ENCODE measurements around the gene UBE2U. TPM values are rescaled to one million over a fixed set of nuclear protein-coding genes. Genes with fewer than 3 reads are reported as not detected.
A peak's percentile ranks its signal among the peaks of the same experiment; 100 is the strongest.
"Not testable (repeated sequence)": the region's sequence is repeated elsewhere in the genome, so short reads cannot be mapped to it uniquely, and the experiment has no call there.

Gene UBE2U
- total and polyA plus RNA-seq, 12 donors = 1.2 to 3.6 (median 2.7) TPM; not detected in 6

- H3K4me1 ChIP-seq = peaks cover 0 to 21% (median 8%) of the 10 kb centered on the region in 9 donors
- intact Hi-C loops (cut with DNase I) = loop anchor here in 7 of 10 donors (5.0 to 10.0 kb wide), 10 partner anchors 473 to 691 kb away; partner anchors contain the start of gene ROR1 (in 2 of the 7)
- ATAC-seq (no peak), DNase-seq (no peak)
- H3K4me3 ChIP-seq = no peak overlapping the region
- whole genome bisulfite sequencing, 2 donors = 57 to 67% methylated on average over 5 of the region's 5 CpGs
- peaks cover 0 to 3% (median 0%) of the 10 kb centered on the region in 7 donors for H3K27me3 ChIP-seq
- no peaks in the 10 kb centered on the region for H3K36me3 ChIP-seq
- H3K9me3 ChIP-seq = peaks cover 0 to 3% (median 0%) of the 10 kb centered on the region in 11 donors
- TF ChIP-seq, protein P1, sequence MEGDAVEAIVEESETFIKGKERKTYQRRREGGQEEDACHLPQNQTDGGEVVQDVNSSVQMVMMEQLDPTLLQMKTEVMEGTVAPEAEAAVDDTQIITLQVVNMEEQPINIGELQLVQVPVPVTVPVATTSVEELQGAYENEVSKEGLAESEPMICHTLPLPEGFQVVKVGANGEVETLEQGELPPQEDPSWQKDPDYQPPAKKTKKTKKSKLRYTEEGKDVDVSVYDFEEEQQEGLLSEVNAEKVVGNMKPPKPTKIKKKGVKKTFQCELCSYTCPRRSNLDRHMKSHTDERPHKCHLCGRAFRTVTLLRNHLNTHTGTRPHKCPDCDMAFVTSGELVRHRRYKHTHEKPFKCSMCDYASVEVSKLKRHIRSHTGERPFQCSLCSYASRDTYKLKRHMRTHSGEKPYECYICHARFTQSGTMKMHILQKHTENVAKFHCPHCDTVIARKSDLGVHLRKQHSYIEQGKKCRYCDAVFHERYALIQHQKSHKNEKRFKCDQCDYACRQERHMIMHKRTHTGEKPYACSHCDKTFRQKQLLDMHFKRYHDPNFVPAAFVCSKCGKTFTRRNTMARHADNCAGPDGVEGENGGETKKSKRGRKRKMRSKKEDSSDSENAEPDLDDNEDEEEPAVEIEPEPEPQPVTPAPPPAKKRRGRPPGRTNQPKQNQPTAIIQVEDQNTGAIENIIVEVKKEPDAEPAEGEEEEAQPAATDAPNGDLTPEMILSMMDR (IDR thresholded peaks at IDR 0.05) = no peak
- H3K27ac ChIP-seq = no peak overlapping the region
Measured at GRCh38 chr1:64248065-64248464, 44.6 kb downstream of the UBE2U start.

- Histone ChIP-seq H3K4me1 (peaks cover 0 to 11% (median under 1%) of the 10 kb centered on the region in 9 donors), H3K9me3 (peaks cover 0 to 21% (median 0%) of the 10 kb centered on the region in 11 donors)
- intact Hi-C loops (cut with DNase I); H3K27ac ChIP-seq; H3K36me3 ChIP-seq; ATAC-seq; DNase-seq; H3K4me3 ChIP-seq; H3K27me3 ChIP-seq: not testable (repeated sequence)
- 95 to 98% methylated on average over 2 of the region's 2 CpGs for WGBS, 2 donors
Measured at GRCh38 chr1:64250472-64250871, 47.0 kb downstream of the UBE2U start.

GRCh38 chr1:64251971-64252370 lies 48.5 kb downstream of the UBE2U start:
- intact Hi-C loops (cut with DNase I) = no loop called here
- TF ChIP-seq, protein P1 (IDR thresholded peaks at IDR 0.05) = no peak
- Histone ChIP-seq H3K27me3 (no peaks in the 10 kb centered on the region), H3K27ac (no peak overlapping the region), H3K4me1 (no peaks in the 10 kb centered on the region), H3K9me3 (peaks cover 0 to 22% (median 0%) of the 10 kb centered on the region in 11 donors), H3K4me3 (no peak overlapping the region), H3K36me3 (no peaks in the 10 kb centered on the region)
- no peak for DNase-seq
- peak in 1 of 8 donors; percentile 13 for ATAC-seq
- WGBS, 2 donors = 65 to 76% methylated on average over 3 of the region's 3 CpGs

DNA sequence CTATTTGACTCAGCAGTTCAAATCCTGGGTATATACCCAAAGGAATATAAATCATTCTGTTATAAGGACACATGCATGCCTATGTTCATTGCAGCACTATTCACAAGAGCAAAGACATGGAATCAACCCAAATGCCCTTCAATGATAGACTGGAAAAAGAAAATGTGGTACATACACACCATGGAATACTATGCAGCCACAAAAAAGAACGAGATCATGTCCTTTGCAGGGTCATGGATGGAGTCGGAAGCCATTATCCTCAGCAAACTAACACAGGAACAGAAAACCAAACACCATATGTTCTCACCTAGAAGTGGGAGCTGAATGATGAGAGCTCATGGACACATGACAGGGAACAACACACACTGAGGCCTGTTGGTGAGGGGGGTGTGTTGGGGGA lies 53.8 kb downstream of the UBE2U start:
- ATAC-seq; H3K27me3 ChIP-seq; H3K27ac ChIP-seq; H3K4me3 ChIP-seq; H3K36me3 ChIP-seq; intact Hi-C loops (cut with DNase I); H3K4me1 ChIP-seq; DNase-seq: not testable (repeated sequence)
- H3K9me3 ChIP-seq = peaks cover 0 to 31% (median 0%) of the 10 kb centered on the region in 11 donors
- 84 to 89% methylated on average over 2 of the region's 2 CpGs for WGBS, 2 donors

GRCh38 chr1:64258444-64258843 lies 55.0 kb downstream of the UBE2U start:
- 75% methylated on average over 2 of the region's 2 CpGs for WGBS, 2 donors
- intact Hi-C loops (cut with DNase I) = not testable (repeated sequence)

DNA sequence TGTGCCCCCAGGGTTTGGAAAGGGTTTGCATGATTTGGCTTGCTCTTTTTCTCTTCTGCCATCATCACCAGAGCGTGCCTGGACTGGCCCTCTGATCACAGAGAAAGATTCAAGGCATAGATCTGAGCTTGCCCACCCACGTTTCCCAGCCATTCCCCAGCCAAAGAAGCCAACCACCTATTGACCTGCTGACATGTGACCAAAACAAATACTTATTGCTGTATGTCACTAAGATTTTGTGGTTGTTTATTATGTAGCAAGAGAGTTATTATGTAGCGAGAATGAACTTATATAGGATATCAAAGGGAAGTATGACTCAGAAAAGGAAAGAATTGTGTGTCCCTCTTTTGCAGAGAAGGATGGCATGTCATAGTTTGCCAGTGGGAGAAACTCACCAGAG lies 59.9 kb downstream of the UBE2U start:
- H3K4me3 ChIP-seq = no peak overlapping the region
- H3K27ac ChIP-seq = no peak overlapping the region
- no peaks in the 10 kb centered on the region for H3K4me1 ChIP-seq
- intact Hi-C loops (cut with DNase I) = loop anchor here in 7 of 10 donors (10.0 kb wide), 4 partner anchors 211 to 561 kb away; partner anchors contain the start of gene CACHD1 (in 2 of the 7)
- 85 to 88% methylated on average over 3 of the region's 3 CpGs for WGBS, 2 donors
- ATAC-seq (no peak), DNase-seq (no peak)
- TF ChIP-seq, protein P1 (IDR thresholded peaks at IDR 0.05) = no peak
- H3K36me3 ChIP-seq = no peaks in the 10 kb centered on the region
- peaks cover 0 to 3% (median 0%) of the 10 kb centered on the region in 11 donors for H3K9me3 ChIP-seq
- H3K27me3 ChIP-seq = peaks cover 0 to 12% (median 0%) of the 10 kb centered on the region in 7 donors

More at GRCh38 chr1:64258444-64258843, 55.0 kb downstream of the UBE2U start:
- not testable (repeated sequence) for H3K4me3 ChIP-seq, DNase-seq, H3K4me1 ChIP-seq, ATAC-seq, H3K36me3 ChIP-seq, H3K27ac ChIP-seq, H3K27me3 ChIP-seq
- H3K9me3 ChIP-seq = peaks cover 0 to 27% (median 0%) of the 10 kb centered on the region in 11 donors

All from heart right ventricle (tissue), 16 donors.